H9 (cell line): ENCODE data around the gene TBC1D19. TPM values are rescaled to one million over a fixed set of nuclear protein-coding genes. Genes with fewer than 3 reads are reported as not detected.
A peak's percentile ranks its signal among the peaks of the same experiment; 100 is the strongest.
"Not testable (repeated sequence)": the region's sequence is repeated elsewhere in the genome, so short reads cannot be mapped to it uniquely, and the experiment has no call there.

Experiments
- DNase-seq: peaks from one replicate; pipeline ENCODE4 v3.0.0-alpha.2; 2017
- H2AFZ ChIP-seq: one replicate; pipeline ENCODE4 v1.6.1; 2013; ENCODE audit warnings: mild to moderate bottlenecking, low read length, control low read depth, moderate library complexity
- H2AK5ac ChIP-seq: 2 replicates; pipeline ENCODE4 v1.6.1; 2013; ENCODE audit warnings: low read length, control low read depth, mixed read lengths; ENCODE audit not compliant: insufficient read length
- H2BK120ac ChIP-seq: one replicate; pipeline ENCODE4 v1.6.1; 2013; ENCODE audit warnings: low read depth, mild to moderate bottlenecking, low read length, control low read depth, inconsistent platforms; ENCODE audit not compliant: poor library complexity, severe bottlenecking
- H2BK12ac ChIP-seq: 2 replicates; pipeline ENCODE4 v1.6.1; 2013; ENCODE audit warnings: low read length, control low read depth, mixed read lengths, low read depth; ENCODE audit not compliant: insufficient read length
- H2BK15ac ChIP-seq: 2 replicates; pipeline ENCODE4 v1.6.1; 2013; ENCODE audit warnings: low read depth, low read length, control low read depth
- H2BK20ac ChIP-seq: one replicate; pipeline ENCODE4 v1.6.1; 2013; ENCODE audit warnings: low read depth, mild to moderate bottlenecking, low read length, control low read depth, inconsistent platforms; ENCODE audit not compliant: poor library complexity, severe bottlenecking
- H2BK5ac ChIP-seq: 2 replicates; pipeline ENCODE4 v1.6.1; 2013; ENCODE audit warnings: low read length, control low read depth, mixed read lengths; ENCODE audit not compliant: insufficient read length
- H3K14ac ChIP-seq: 2 replicates; pipeline ENCODE4 v1.6.1; 2013; ENCODE audit warnings: low read length, control low read depth; ENCODE audit not compliant: insufficient read depth
- H3K18ac ChIP-seq: 2 replicates; pipeline ENCODE4 v1.6.1; 2013; ENCODE audit warnings: low read depth, mild to moderate bottlenecking, mixed read lengths, low read length, control low read depth; ENCODE audit not compliant: insufficient read length
- H3K23ac ChIP-seq: 2 replicates; pipeline ENCODE4 v1.6.1; 2013; ENCODE audit warnings: low read length, control low read depth, mixed read lengths, low read depth; ENCODE audit not compliant: insufficient read length
- H3K23me2 ChIP-seq: 2 replicates; pipeline ENCODE4 v1.6.1; 2013; ENCODE audit warnings: low read depth, mild to moderate bottlenecking, mixed read lengths, low read length, control low read depth; ENCODE audit not compliant: insufficient read length, poor library complexity, severe bottlenecking
- H3K27ac ChIP-seq: 2 replicates; pipeline ENCODE4 v1.5.1; 2013; ENCODE audit warnings: low read length, control low read depth, mixed read lengths, low read depth; ENCODE audit not compliant: insufficient read length
- H3K27me3 ChIP-seq: 2 replicates; pipeline ENCODE4 v1.6.1; 2013; ENCODE audit warnings: low read length, control low read depth, inconsistent platforms; ENCODE audit not compliant: insufficient read depth
- H3K4ac ChIP-seq: 2 replicates; pipeline ENCODE4 v1.6.1; 2013; ENCODE audit warnings: low read depth, mild to moderate bottlenecking, control low read depth, inconsistent platforms, low read length, moderate library complexity
- H3K4me1 ChIP-seq: 2 replicates; pipeline ENCODE4 v1.6.1; 2013; ENCODE audit warnings: low read length, control low read depth, inconsistent platforms; ENCODE audit not compliant: insufficient read depth
- H3K4me2 ChIP-seq: 2 replicates; pipeline ENCODE4 v1.6.1; 2013; ENCODE audit warnings: low read length, control low read depth, mixed read lengths; ENCODE audit not compliant: insufficient read length, insufficient read depth
- H3K56ac ChIP-seq: 2 replicates; pipeline ENCODE4 v1.6.1; 2013; ENCODE audit warnings: low read depth, mild to moderate bottlenecking, mixed read lengths, low read length, control low read depth; ENCODE audit not compliant: insufficient read length
- H3K79me1 ChIP-seq: 2 replicates; pipeline ENCODE4 v1.6.1; 2013; ENCODE audit warnings: low read depth, mild to moderate bottlenecking, moderate library complexity, low read length, control low read depth, inconsistent platforms; ENCODE audit not compliant: insufficient read depth, poor library complexity, severe bottlenecking
- H3K79me2 ChIP-seq: 2 replicates; pipeline ENCODE4 v1.6.1; 2013; ENCODE audit warnings: low read length, control low read depth, inconsistent platforms; ENCODE audit not compliant: insufficient read depth
- H3K9ac ChIP-seq: 2 replicates; pipeline ENCODE4 v1.6.1; 2013; ENCODE audit warnings: low read length, control low read depth, mixed read lengths; ENCODE audit not compliant: insufficient read length; ENCODE audit errors: extremely low read depth
- H3K9me3 ChIP-seq: one replicate; pipeline ENCODE4 v1.6.1; 2013; ENCODE audit warnings: low read depth, low read length, inconsistent platforms; ENCODE audit not compliant: control insufficient read depth
- H3T11ph ChIP-seq: one replicate; pipeline ENCODE4 v1.6.1; 2013; ENCODE audit warnings: mild to moderate bottlenecking, low read length, control low read depth, inconsistent platforms
- H4K20me1 ChIP-seq: one replicate; pipeline ENCODE4 v1.6.1; 2013; ENCODE audit not compliant: control insufficient read depth, insufficient read length, insufficient read depth
- H4K5ac ChIP-seq: 2 replicates; pipeline ENCODE4 v1.6.1; 2013; ENCODE audit warnings: low read depth, mild to moderate bottlenecking, mixed read lengths, low read length, control low read depth; ENCODE audit not compliant: insufficient read length
- H4K8ac ChIP-seq: replicated peaks from 2 replicates; pipeline ENCODE4 v1.6.1; 2013; ENCODE audit warnings: low read length, control low read depth, mixed read lengths, low read depth; ENCODE audit not compliant: insufficient read length
- H4K91ac ChIP-seq: 2 replicates; pipeline ENCODE4 v1.6.1; 2013; ENCODE audit warnings: low read depth, mild to moderate bottlenecking, moderate library complexity, mixed read lengths, low read length, control low read depth; ENCODE audit not compliant: insufficient read length
- H3K27ac Mint-ChIP-seq, 3 experiments: 2 replicates in 2 of 3; 3 replicates in 1 of 3; pipeline ENCODE4 v1.8.0; 2020 to 2021; ENCODE audit warnings: mixed read lengths in 3 of 3, mild to moderate bottlenecking in 1 of 3, moderate library complexity in 1 of 3
- H3K27me3 Mint-ChIP-seq: 2 replicates; pipeline ENCODE4 v1.8.0; 2021; ENCODE audit warnings: low read depth, mild to moderate bottlenecking, moderate library complexity, mixed read lengths
- H3K36me3 Mint-ChIP-seq, 3 experiments: 2 replicates in 2 of 3; 3 replicates in 1 of 3; pipeline ENCODE4 v1.8.0; 2020 to 2021; ENCODE audit warnings: low read depth in 3 of 3, mixed read lengths in 3 of 3; ENCODE audit not compliant: insufficient read depth in 1 of 3
- H3K4me1 Mint-ChIP-seq, 2 experiments: 2 replicates each; pipeline ENCODE4 v1.8.0; 2020; ENCODE audit warnings: mixed read lengths in 2 of 2
- H3K4me3 Mint-ChIP-seq, 2 experiments: 2 replicates in 1 of 2; 3 replicates in 1 of 2; pipeline ENCODE4 v1.8.0; 2020 to 2021; ENCODE audit warnings: mild to moderate bottlenecking in 2 of 2, mixed read lengths in 2 of 2, moderate library complexity in 1 of 2
- H3K9me3 Mint-ChIP-seq, 2 experiments: 2 replicates in 1 of 2; 3 replicates in 1 of 2; pipeline ENCODE4 v1.8.0; 2020; ENCODE audit warnings: mild to moderate bottlenecking in 2 of 2, mixed read lengths in 2 of 2, moderate library complexity in 1 of 2
- WGBS: extraction: QIAGEN DNeasy Blood & Tissue Kit; methylation state at CpG from one replicate; pipeline ENCODE4 v1.1.7; 2013; ENCODE audit warnings: missing lambda C conversion rate, low lambda C conversion rate, mixed read lengths; ENCODE audit not compliant: insufficient read length; ENCODE audit errors: extremely low coverage; 5-methylcytosine and 5-hydroxymethylcytosine counted together
- total RNA-seq: library from RNA; stranded (reverse); gene quantifications from 2 replicates; pipeline ENCODE4 v1.2.1, GENCODE V29; 2021
- TF ChIP-seq, protein P1 (sequence below): fragments of 200-600 bp; sonication (generic); conservative IDR thresholded peaks from 3 replicates; pipeline ENCODE4 v1.8.0; 2021; ENCODE audit warnings: antibody characterized with exemption, mild to moderate bottlenecking

The TBC1D19 gene
- total RNA-seq, 1 experiment from 2014 or later = 3.2 TPM

DNA sequence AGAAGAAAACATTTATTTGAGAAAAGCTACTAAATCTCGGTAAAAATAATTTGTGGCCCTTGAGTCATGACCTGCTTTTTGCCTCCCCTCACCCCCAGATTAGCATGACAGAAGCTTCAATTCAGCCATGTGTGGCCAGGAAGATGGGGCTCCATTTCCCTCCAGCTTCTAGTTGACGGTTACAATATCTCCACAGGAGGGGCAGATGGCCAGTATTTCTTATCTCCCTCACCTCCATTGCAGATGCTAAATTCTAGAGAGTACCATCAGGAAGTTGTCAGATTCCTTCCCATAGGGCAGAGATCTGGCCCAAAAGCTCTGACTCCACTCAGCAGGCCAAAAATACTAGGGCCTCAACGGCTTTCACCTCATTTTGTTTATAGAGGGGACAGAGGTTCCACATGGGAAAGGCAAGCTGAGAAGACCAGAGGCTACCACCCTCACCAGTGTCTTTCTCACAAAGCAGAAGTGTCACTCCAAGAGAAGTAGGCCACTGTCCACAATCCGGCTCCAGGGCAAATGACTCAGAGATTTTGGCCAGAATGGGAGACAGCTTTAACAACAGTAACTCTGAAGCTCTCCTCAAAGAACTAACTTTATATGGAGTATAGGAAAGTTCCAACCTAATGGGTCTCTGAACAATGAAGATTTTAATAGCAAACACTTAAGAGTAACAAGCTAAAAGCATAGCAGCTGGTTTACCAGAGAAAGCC, 108.3 kb downstream of the TBC1D19 start:
- H3K4me2 ChIP-seq = no peak overlapping the region
- DNase-seq = peak; percentile 27
- no peak overlapping the region for H3K23ac ChIP-seq
- H3K79me2 ChIP-seq = no peaks in the 10 kb centered on the region
- H3K27ac Mint-ChIP-seq = peak overlapping the region in 2 of 3 experiments; percentile 33 to 81; a peak in 2 of 7 replicates
- no peak overlapping the region for H2BK5ac ChIP-seq
- no peaks in the 10 kb centered on the region for H3K9me3 ChIP-seq
- H3K4me3 Mint-ChIP-seq = no peak overlapping the region
- no peak overlapping the region for H3K9ac ChIP-seq
- H3K79me1 ChIP-seq = no peaks in the 10 kb centered on the region
- H2BK12ac ChIP-seq = no peak overlapping the region
- H3K27ac ChIP-seq = no peak overlapping the region
- no peaks in the 10 kb centered on the region for H3K27me3 ChIP-seq
- TF ChIP-seq, protein P1, sequence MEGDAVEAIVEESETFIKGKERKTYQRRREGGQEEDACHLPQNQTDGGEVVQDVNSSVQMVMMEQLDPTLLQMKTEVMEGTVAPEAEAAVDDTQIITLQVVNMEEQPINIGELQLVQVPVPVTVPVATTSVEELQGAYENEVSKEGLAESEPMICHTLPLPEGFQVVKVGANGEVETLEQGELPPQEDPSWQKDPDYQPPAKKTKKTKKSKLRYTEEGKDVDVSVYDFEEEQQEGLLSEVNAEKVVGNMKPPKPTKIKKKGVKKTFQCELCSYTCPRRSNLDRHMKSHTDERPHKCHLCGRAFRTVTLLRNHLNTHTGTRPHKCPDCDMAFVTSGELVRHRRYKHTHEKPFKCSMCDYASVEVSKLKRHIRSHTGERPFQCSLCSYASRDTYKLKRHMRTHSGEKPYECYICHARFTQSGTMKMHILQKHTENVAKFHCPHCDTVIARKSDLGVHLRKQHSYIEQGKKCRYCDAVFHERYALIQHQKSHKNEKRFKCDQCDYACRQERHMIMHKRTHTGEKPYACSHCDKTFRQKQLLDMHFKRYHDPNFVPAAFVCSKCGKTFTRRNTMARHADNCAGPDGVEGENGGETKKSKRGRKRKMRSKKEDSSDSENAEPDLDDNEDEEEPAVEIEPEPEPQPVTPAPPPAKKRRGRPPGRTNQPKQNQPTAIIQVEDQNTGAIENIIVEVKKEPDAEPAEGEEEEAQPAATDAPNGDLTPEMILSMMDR = no peak
- H3K4me1 ChIP-seq = no peaks in the 10 kb centered on the region
- H4K8ac ChIP-seq = no peak overlapping the region
- no peak overlapping the region for H3K14ac ChIP-seq
- H4K20me1 ChIP-seq = no peaks in the 10 kb centered on the region
- H2BK20ac ChIP-seq = no peak overlapping the region
- H4K5ac ChIP-seq = no peak overlapping the region
- H3T11ph ChIP-seq = no peak overlapping the region
- no peaks in the 10 kb centered on the region; the same call in 1 of the 2 replicates for H3K27me3 Mint-ChIP-seq
- no peak overlapping the region for H3K4ac ChIP-seq
- H4K91ac ChIP-seq = no peak overlapping the region
- no peak overlapping the region for H2AK5ac ChIP-seq
- H3K9me3 Mint-ChIP-seq = peaks cover 35 to 56% of the 10 kb centered on the region in 2 experiments
- no peak overlapping the region for H3K56ac ChIP-seq
- no peaks in the 10 kb centered on the region for H3K23me2 ChIP-seq
- peaks cover 6 to 7% of the 10 kb centered on the region in 2 experiments for H3K4me1 Mint-ChIP-seq
- no peak overlapping the region for H2AFZ ChIP-seq
- H2BK15ac ChIP-seq = no peak overlapping the region
- no peak overlapping the region for H3K18ac ChIP-seq
- H3K36me3 Mint-ChIP-seq = peaks cover 29 to 51% (median 35%) of the 10 kb centered on the region in 3 experiments
- WGBS = no CpG with 5 or more reads among the region's 4 CpGs
- no peak overlapping the region for H2BK120ac ChIP-seq

DNA sequence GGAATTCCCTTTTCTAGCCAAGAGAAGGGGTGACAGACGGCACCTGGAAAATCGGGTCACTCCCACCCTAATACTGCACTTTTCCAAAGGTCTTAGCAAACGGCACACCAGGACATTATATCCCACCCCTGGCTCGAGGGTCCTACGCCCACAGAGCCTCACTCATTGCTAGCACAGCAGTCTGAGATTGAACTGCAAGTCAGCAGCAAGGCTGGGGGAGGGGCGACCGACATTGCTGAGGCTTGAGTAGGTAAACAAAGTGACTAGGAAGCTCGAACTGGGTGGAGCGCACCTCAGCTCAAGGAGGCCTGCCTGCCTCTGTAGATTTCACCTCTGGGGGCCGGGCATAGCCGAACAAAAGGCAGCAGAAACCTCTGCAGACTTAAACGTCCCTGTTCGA, 110.2 kb downstream of the TBC1D19 start:
- H3K9ac ChIP-seq, H3K4me2 ChIP-seq, H3K27me3 ChIP-seq, H3K27ac Mint-ChIP-seq, H3K79me1 ChIP-seq, H3K18ac ChIP-seq, H2AK5ac ChIP-seq, H2BK12ac ChIP-seq, H3T11ph ChIP-seq, H2BK20ac ChIP-seq, H3K4me3 Mint-ChIP-seq, DNase-seq, H3K27ac ChIP-seq, H4K5ac ChIP-seq, H3K4me1 ChIP-seq, H3K79me2 ChIP-seq, H2BK15ac ChIP-seq, H3K14ac ChIP-seq, H3K23me2 ChIP-seq, H4K20me1 ChIP-seq, H3K56ac ChIP-seq, H4K91ac ChIP-seq, H4K8ac ChIP-seq, H2BK5ac ChIP-seq, H2AFZ ChIP-seq, H2BK120ac ChIP-seq, H3K4ac ChIP-seq, H3K23ac ChIP-seq, H3K4me1 Mint-ChIP-seq, H3K27me3 Mint-ChIP-seq, H3K9me3 ChIP-seq: not testable (repeated sequence)
- Mint-ChIP-seq H3K9me3 (peaks cover 42 to 61% of the 10 kb centered on the region in 2 experiments), H3K36me3 (peaks cover 34 to 57% (median 36%) of the 10 kb centered on the region in 3 experiments)
- WGBS = no CpG with 5 or more reads among the region's 13 CpGs
